Psoas muscle (tissue), 8 donors: ENCODE measurements around the gene TM2D1. TPM values are rescaled to one million over a fixed set of nuclear protein-coding genes. Genes with fewer than 3 reads are reported as not detected.

ENCODE experiments used
- ATAC-seq, 4 donors: fragments of 200-7000 bp; cut with Tn5 transposase; one replicate each; pipeline ENCODE4 v1.9.1; 2020; ENCODE audit warnings: moderate library complexity in 3 of 4, mild to moderate bottlenecking in 2 of 4
- DNase-seq, 2 donors: peaks; one replicate each; pipeline ENCODE4 v3.0.0-alpha.2; 2020
- H3K27ac ChIP-seq: fragments of 200-600 bp; one replicate; pipeline ENCODE4 v1.8.0; 2022
- H3K27me3 ChIP-seq, 3 donors: fragments of 200-600 bp in 1 of 3; one replicate each; pipeline versions ENCODE4 v1.6.1 to v1.8.0; 2013 to 2022; ENCODE audit warnings: low read length in 2 of 3, mild to moderate bottlenecking in 2 of 3, moderate library complexity in 1 of 3; ENCODE audit not compliant: insufficient read depth in 3 of 3
- H3K36me3 ChIP-seq, 2 donors: fragments of 200-600 bp in 1 of 2; one replicate each; pipeline versions ENCODE4 v1.6.1 to v1.8.0; 2013 to 2022; ENCODE audit warnings: low read depth in 1 of 2, mild to moderate bottlenecking in 1 of 2, moderate library complexity in 1 of 2; ENCODE audit not compliant: insufficient read depth in 1 of 2
- H3K4me1 ChIP-seq: fragments of 200-600 bp; one replicate; pipeline ENCODE4 v1.8.0; 2022
- H3K4me3 ChIP-seq: fragments of 200-600 bp; one replicate; pipeline ENCODE4 v1.8.0; 2022; ENCODE audit warnings: mild to moderate bottlenecking
- H3K9me3 ChIP-seq: fragments of 200-600 bp; one replicate; pipeline ENCODE4 v1.8.0; 2022
- WGBS, 3 donors: extraction: QIAGEN DNeasy Blood & Tissue Kit; methylation state at CpG; one replicate each; pipeline versions ENCODE4 v1.1.6 to v1.1.7; 2013; 5-methylcytosine and 5-hydroxymethylcytosine counted together
- intact Hi-C, 2 donors: fragments of 100-400 bp; cut with DNase I; formaldehyde crosslinking; loops; one replicate each; pipeline versions ENCODE4 v1.11.0 to v1.14.2; 2022
- long read RNA-seq, 2 donors: library from polyadenylated mRNA; unstranded; transcript quantifications; one replicate each; pipeline ENCODE4 v2.0.0, GENCODE V29; 2021
- polyA plus RNA-seq, 3 donors: library from polyadenylated mRNA; stranded (reverse); fragments of 200-250 nt; gene quantifications; one replicate each; pipeline ENCODE4 v1.2.3, GENCODE V29; 2013
- total RNA-seq, 4 donors: library from RNA; stranded (reverse); fragmentation: NEBNext Ultra II Directional in 2 of 4; extraction: Animal tissue kit (Norgen Biotek cat#: 25700) in 2 of 4; gene quantifications; one replicate each; pipeline versions ENCODE4 v1.2.1 to v1.2.4, GENCODE V29; 2021 to 2023
- TF ChIP-seq, protein P1 (sequence below): fragments of 200-600 bp; IDR thresholded peaks from one replicate; pipeline ENCODE4 v1.8.0; 2022; ENCODE audit warnings: antibody characterized with exemption
- donor health status: healthy with polysubstance abuse.
- donor health status: DM: no; HTN: no; CAD: no; lungs with moderate emphysema.
- donor health status: Bipolar disorder and iron deficiency.
- donor health status: healthy.
- donor health status: DM: yes; HTN: yes; CAD: no.
- donor health status: DM: no; HTN: no; CAD: no.
- donor health status: DM: no; HTN: no; CAD: no.
- donor health status: DM: yes; HTN: yes; CAD: no.

TM2D1 gene
- 10 to 100 TPM; 29.5 to 36.8 (median 33.2) TPM for total RNA-seq
- 10 to 100 TPM; 30.0 to 52.9 (median 31.6) TPM for polyA plus RNA-seq
- long read RNA-seq, donor 1, transcript TM2D1-201 (7 exons, 1,250 nt) = major isoform, 17 of 28 reads
- long read RNA-seq, donor 1, partial matches to known transcripts = 4 of 28 reads
- long read RNA-seq, donor 1, other reads (novel, unspliced or antisense) = 7 of 28 reads
- long read RNA-seq, donor 2, transcript TM2D1-201 (7 exons, 1,250 nt) = major isoform, 35 of 52 reads
- long read RNA-seq, donor 2, partial matches to known transcripts = 8 of 52 reads
- long read RNA-seq, donor 2, other reads (novel, unspliced or antisense) = 9 of 52 reads

- H3K27me3 ChIP-seq = no peaks in the 10 kb centered on the region
- ATAC-seq = peak; percentile 99
- peak within 1 kb of the TSS; percentile 95 for H3K27ac ChIP-seq
- intact Hi-C loops = loop anchor here (2.0 to 10.0 kb wide), 2 partner anchors 18 to 670 kb away; partner anchors contain the start of gene PATJ (in 1 of the 2)
- TF ChIP-seq, protein P1, sequence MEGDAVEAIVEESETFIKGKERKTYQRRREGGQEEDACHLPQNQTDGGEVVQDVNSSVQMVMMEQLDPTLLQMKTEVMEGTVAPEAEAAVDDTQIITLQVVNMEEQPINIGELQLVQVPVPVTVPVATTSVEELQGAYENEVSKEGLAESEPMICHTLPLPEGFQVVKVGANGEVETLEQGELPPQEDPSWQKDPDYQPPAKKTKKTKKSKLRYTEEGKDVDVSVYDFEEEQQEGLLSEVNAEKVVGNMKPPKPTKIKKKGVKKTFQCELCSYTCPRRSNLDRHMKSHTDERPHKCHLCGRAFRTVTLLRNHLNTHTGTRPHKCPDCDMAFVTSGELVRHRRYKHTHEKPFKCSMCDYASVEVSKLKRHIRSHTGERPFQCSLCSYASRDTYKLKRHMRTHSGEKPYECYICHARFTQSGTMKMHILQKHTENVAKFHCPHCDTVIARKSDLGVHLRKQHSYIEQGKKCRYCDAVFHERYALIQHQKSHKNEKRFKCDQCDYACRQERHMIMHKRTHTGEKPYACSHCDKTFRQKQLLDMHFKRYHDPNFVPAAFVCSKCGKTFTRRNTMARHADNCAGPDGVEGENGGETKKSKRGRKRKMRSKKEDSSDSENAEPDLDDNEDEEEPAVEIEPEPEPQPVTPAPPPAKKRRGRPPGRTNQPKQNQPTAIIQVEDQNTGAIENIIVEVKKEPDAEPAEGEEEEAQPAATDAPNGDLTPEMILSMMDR = no peak
- no peaks in the 10 kb centered on the region for H3K9me3 ChIP-seq
- WGBS, 3 donors = 0% methylated on average over 45 of the region's 45 CpGs
- peaks cover 0 to 16% of the 10 kb centered on the region in 2 donors for H3K36me3 ChIP-seq
- H3K4me3 ChIP-seq = peak within 1 kb of the TSS; percentile 96
- DNase-seq = peak; percentile 89 to 95
- H3K4me1 ChIP-seq = peaks cover 17% of the 10 kb centered on the region
Observed at GRCh38 chr1:61724813-61725694, at the start of gene TM2D1. TM2D1 (minus strand) TSS chr1:61725141; CDS start chr1:61725120, 21 bp downstream.

GRCh38 chr1:61770131-61770530, 45.2 kb upstream of the TM2D1 start:
- Histone ChIP-seq H3K4me1 (no peaks in the 10 kb centered on the region), H3K27ac (no peak overlapping the region), H3K4me3 (no peak overlapping the region), H3K27me3 (no peaks in the 10 kb centered on the region), H3K36me3 (peaks cover 0 to 47% of the 10 kb centered on the region in 2 donors), H3K9me3 (no peaks in the 10 kb centered on the region)
- TF ChIP-seq, protein P1 = no peak
- DNase-seq (no peak), ATAC-seq (no peak)
- intact Hi-C loops = no loop called here
- 96 to 100% (median 97%) methylated on average over 1 of the region's 1 CpG for WGBS, 3 donors

DNA sequence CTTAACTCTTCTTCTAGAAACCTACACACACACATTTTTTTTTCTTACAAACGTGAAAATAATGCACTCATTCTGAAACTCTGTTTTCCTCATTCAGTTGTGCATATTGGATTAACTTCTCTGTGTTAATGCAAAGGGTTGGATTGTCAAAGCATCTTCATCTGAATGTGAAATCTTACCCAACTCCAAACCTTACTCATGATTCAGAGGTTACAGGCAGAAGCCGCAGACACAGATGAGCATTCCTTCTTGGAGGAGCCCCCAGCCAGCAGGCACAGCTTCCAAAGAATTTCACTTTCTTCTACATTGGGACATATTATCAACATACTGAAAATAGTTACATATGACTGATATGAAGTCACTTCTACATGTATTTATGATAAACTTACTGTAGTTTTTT, 33.0 kb upstream of the TM2D1 start:
- peaks cover 0 to 1% of the 10 kb centered on the region in 2 donors for H3K36me3 ChIP-seq
- peak in 1 of 4 donors; percentile 48 for ATAC-seq
- WGBS, 3 donors = 73 to 80% (median 76%) methylated on average over 2 of the region's 2 CpGs
- no peaks in the 10 kb centered on the region for H3K27me3 ChIP-seq
- no peak overlapping the region for H3K4me3 ChIP-seq
- H3K9me3 ChIP-seq = no peaks in the 10 kb centered on the region
- TF ChIP-seq, protein P1 = no peak
- H3K27ac ChIP-seq = no peak overlapping the region
- H3K4me1 ChIP-seq = no peaks in the 10 kb centered on the region
- intact Hi-C loops = no loop called here
- no peak for DNase-seq

DNA sequence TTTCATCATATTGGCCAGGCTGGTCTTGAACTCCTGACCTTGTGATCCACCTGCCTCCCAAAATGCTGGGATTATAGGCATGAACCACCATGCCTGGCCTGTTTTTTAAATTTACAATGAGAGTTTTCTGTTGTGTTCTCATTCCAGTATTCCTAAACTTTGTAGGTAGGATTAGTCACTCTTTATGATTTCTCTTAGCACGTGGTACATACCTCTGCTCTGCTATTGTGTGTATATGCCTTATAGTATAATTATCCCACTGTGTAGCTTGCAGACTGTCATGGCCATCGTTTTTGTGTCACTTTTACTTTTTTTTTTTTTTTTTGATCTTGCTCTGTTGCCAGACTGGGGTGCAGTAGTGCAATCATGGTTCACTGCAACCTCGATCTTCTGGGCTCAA, 31.8 kb upstream of the TM2D1 start:
- TF ChIP-seq, protein P1 = no peak
- DNase-seq = no peak
- Histone ChIP-seq H3K27me3 (no peaks in the 10 kb centered on the region), H3K36me3 (no peaks in the 10 kb centered on the region), H3K4me1 (no peaks in the 10 kb centered on the region), H3K27ac (no peak overlapping the region), H3K9me3 (no peaks in the 10 kb centered on the region), H3K4me3 (no peak overlapping the region)
- no peak for ATAC-seq
- 72 to 91% (median 83%) methylated on average over 3 of the region's 3 CpGs for WGBS, 3 donors
- intact Hi-C loops = no loop called here
